Right hindlimb (tissue), 1 donor: Measurements from ENCODE around the gene CA10.

ENCODE experiments used
- DNase-seq: peaks from one replicate; pipeline ENCODE4 v3.0.0-alpha.2; 2018

Gene CA10

DNA sequence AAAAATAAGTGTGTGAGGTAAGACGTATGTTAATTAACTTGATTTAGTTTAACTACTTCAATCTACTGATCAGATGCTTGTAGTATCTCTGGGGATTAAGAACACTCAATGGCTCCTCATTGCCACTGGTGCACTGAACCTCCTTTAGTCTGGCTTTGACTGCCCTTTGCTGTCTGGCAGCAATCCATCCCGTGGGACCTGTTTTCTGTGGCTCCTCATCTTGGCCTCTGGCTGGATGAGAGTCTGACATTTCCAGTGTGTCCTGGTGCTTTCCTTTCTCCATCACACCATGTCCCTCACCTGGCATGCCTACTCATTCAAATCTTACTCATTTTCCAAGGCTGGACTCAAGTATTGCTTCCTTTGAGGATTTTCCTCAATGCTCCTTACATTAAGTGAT lies 212.2 kb downstream of the CA10 start:
- no peak for DNase-seq

DNA sequence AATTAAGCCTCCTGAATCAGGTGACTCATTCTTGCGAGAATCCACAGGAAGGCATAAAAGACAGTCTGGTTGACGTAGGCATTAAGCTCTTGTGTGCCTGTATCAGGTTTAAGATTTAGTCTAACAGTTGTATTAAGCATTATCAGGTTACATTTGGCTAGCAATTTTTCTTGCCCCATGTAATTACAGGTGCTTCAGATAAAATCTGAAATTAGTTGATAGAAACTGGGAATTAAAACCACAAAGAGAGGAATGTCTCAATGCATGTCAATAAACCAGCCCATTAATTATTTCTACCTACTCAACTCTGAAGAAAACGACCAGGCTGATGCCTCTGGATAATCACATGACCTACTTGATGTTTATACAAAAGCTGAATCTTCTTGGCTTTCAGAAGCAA lies 217.2 kb downstream of the CA10 start:
- no peak for DNase-seq

DNA sequence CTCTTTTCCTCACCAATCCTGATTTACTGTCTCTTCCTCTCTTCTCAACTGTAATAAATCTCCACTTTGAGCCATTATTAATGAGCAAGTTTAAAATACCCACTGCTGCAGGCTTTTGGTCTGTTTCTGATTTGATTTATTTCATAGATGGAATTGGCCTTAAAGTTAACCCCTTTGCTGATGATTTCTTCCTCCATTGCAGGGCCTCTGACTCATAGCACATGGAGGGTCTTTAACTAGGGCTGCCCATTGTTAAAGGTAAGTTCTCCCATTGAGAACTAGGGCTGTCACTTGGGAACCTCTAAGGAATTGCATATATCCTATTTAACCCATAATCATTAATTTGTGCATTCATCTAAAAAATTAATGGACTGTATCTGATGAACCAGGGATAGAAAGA lies 221.2 kb downstream of the CA10 start:
- DNase-seq: no peak

DNA sequence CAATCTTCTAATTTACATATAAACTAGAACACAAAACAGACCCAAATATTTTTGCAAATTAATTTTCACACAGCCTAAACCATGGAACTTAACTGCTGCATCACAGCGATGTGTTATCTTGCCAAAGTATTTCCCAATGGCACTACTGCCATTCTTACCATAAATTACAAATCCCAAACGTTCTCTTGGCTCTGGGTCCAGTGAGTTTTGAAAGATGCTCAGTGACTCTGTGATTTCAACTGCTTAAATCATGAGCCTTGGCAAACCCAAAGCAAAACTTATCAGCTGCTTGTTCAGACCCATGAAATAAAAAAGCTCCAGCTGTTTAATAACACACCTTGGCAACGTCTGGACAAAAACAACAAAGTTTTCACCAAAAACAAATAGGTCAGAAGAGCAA lies 223.0 kb downstream of the CA10 start:
- no peak for DNase-seq

DNA sequence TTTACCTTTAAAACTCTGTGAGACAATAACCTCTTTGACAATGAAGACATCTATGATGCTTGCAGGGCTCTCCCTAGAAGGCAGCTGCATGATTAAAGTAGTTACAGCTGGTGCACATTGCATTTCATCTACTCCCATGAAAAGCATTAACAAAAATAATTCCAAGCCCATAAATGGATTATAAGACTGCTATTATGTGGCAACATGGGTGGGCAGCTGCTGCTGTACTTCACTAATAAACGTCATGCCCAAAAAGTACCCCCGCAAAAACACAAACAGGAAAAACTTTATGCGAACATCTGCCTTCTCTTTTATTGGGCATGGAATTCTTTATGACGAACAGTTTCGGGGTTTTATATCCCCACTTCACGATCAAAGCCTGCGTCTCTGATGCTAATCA lies 224.9 kb downstream of the CA10 start:
- DNase-seq: peak; percentile 46

DNA sequence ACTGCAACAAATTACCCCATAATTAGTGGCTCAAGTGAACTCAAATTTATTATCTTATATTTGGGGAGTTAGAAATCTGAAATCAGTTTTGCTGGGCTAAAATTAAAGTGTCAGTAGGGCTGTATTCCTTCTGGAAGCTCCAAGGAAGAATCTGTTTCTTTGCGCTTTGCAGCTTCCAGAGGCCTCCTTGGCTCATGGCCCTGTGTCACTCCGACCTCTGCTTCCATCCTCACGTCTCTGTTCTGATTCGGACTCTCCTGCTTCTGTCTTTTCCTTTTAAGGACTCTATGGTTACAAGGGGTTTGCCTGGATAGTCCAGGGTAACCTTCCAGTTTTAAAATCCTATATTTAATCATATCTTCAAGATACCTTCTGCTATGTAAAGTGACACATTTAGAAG lies 232.1 kb downstream of the CA10 start:
- DNase-seq: no peak

DNA sequence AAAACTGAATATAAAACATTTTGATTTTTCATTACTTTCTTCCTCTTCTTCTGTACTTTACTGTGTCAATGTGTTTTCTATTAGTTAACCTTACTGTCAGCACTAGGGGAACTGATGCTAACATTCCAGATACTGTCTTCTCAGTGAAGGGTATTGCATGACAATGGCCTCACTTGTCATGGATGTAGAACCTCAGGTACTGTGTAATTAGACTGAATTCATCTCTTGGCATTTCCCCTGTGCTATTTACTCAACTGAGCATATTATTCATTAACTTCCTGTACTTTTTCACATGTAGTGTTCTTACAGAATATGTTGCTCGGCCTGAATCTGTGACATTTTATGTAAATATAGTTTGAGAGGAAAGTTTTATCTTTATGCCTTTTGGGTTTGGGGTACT lies 237.0 kb downstream of the CA10 start:
- no peak for DNase-seq

DNA sequence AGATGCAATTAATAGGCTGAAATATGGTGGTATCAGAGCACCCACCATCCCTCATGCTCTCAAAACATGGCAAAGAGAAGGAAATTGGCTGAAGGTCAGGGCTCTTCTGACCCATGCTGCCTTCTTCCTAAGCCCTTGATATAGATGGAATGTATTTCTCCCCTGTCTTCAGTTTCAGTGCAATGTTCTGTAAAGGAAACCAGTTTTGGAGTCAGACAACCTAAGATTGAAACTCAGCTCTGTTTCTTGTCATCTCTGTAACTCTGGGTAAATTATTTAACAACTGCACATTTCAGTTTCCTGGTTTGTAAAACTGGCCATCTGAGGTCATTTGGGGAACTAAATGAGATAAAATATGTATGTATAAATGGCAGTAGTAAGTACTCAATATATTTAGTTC lies 243.9 kb downstream of the CA10 start:
- no peak for DNase-seq

DNA sequence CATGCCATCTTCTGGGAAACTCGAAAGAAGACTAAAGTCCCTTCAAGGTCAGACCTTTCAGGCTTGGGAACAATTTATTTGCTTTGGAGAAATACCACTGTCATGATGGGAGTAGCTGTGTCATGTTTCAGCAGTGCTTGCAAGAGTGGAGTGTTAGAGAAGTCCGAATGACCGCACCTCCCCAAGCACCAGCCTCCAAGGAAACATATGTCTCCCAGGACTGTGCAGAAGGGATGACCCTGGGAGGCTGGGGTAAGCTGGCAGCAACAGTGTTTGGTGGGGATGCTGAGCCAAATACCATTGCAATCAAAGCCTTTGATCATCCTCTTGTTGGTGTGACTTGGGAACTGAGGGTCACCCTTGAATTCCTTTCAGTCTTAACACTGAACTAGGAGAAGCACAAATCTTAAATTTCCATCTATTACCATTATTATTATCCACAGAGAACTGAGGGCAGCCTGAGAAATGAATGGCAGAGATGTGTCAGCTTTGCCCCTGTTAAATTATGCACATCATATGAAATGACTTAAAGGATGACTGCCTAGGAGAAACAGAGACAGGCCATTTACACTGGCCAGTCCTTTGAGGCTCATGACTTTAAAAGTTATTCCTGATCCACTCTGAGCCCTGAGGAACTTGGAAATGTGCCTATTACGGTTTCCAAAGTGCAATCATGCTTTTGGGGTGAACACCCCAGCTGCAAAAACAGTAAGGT lies 244.9 kb downstream of the CA10 start:
- DNase-seq: no peak

DNA sequence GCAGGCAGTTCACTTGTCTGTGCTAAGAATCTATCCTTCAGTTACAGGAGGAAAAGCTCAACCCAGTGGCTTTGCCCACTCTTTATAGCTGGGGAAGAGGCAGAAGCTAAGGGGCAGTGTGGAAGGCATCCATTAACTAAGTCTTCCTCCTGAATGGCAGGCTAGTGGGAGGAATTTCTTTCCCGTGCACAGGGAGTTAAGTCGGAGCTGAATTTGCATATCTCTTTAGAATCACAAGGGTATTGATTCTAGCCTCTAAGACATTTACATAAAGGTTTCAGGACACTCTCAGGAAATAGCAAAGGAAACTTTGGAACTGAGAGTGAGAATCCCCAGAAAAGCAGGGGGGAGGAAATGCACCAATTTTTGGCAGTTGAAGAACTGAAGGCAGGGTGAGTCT lies 245.6 kb downstream of the CA10 start:
- no peak for DNase-seq

DNA sequence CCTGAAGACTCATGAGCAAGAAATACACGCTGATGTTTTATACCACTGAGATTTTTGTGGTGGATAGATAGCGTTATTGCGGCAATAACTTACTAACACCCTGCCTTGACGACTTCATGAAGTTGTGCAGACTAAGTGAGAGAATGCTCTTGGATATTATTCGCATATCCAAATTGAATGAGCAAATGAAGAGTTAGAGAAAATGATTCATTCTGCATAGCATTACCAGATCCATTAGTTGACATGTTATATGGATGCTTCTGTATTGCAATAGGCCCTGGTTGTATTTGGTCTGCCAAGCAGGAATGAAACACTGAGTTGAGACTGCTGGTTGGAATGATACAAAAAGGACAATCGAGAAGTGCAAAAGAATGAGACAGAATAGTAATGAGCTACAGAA lies 247.3 kb downstream of the CA10 start:
- DNase-seq: no peak

DNA sequence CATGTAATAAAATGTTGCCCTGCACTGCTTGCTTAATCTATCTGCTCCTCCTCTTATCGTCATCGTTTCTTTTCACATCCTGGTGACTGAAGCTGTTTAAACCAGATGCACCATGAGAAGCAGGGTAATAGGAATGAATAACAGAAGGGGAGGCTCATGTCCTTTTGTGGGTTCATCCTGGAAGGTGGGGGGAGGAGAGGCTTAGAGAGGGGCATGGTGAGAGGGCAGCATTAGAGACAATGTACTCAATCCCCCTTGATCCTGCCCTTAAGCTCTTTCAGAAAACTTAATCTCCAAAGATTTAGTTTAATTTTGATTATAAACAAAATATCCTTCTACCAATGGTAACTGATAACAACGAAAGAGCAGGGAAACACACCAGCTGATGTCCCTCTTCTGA lies 248.5 kb downstream of the CA10 start:
- DNase-seq: no peak

DNA sequence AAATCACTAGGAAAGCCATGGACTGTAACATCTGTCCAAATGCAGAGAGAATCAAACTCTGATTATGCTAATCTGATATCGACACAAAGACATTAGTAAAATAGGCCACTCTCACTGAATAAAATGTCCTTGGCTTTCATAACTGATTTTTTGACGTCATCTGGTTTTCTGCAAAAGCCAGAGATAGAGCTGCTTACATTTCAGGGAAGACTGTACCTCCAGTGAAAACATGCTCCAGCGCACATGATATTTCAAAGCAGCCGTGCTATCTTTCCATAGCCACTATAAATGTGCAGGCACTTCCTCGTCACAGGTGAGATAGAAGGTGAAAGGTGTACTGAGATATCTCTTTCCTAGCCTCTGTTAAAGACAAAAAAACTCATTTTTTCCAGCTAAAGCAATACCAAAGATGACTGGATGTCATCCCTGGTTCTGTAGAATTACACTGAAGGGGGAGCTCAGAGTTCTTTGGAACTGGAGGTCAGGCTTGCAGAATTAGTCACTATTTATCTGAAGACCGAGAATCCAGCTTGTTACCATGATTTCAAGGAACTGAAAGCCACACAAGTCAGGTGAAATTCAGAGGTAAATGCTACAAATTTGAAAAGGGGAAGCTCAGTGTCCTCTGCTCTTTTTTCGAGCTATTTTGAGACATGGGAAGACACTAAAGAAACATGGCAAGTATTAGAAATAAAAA lies 249.5 kb downstream of the CA10 start:
- DNase-seq: no peak

DNA sequence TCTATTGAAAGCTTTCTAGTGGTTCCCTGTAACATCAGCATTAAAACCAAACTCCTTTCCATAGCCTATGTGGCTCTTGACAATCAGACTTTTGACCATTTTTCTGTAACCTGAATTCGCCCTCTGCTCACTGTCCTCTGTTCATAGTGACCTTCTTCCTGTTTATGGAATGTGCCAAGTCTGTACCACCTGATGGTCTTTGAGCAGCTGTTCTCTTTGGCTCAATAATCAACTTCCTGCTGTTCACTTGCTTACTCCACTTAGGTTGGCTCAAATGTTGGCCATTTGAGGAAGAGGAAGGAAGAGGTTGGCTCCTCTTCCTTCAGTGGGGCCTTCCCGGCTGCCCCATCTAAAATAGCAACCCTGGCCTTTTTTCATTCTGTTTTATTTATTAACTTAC lies 251.5 kb downstream of the CA10 start:
- no peak for DNase-seq

DNA sequence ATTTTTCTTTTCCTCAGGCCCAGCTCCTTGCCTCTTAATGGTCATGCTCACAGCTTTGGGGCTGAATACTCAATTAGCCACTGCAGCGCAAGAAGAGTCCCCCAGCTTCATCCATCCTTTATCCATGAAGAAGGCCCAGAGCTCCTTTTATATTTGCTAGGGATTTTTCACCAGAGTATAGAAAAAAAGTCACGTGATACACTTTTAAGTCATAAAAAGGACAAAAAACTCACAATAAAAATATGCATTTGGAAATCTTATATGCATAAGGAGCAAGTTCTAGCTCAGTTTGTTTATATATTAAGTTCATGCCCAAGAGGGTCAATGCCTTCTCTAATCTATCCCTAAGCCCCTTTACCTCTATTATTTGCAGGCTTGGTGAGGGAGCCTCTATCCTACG lies 254.1 kb downstream of the CA10 start:
- no peak for DNase-seq

DNA sequence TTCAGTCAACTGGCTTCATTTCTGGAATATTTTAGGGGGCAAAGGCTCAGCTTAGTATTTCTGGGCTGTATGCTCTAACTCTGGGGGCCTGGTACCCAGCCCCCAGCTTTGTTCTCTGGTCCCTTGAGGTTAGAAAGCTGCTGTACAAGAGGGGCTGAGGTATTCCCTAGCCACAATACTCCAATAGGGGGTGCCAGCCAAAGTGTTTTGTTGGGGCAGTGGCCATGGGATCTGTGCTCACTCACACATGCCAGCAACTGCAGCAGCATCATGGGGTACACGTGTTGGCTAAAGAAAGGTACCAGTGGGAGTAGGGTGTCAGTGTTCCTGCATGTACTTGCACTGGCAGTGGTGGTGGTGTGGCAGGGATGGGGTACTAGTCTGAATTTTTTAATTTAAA lies 257.3 kb downstream of the CA10 start:
- no peak for DNase-seq

DNA sequence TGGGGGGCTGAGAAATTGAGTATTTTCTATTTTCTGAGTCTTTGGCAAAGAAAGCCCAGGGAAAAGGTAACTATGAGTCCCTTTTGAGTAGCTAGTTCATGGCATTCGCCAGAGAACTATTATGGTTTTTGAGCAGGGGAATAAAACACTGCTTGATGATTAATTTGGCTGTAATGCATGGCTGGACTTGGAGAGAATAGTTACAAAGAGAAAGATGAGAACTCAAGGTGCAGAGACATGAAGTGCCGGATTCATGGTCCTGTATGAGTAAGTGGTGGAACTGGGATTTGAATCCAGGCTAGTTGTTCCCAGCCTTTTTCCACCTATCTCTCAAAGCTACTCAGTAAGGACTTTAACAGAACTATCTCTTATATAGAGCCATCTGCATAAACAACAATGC lies 266.6 kb downstream of the CA10 start:
- no peak for DNase-seq

DNA sequence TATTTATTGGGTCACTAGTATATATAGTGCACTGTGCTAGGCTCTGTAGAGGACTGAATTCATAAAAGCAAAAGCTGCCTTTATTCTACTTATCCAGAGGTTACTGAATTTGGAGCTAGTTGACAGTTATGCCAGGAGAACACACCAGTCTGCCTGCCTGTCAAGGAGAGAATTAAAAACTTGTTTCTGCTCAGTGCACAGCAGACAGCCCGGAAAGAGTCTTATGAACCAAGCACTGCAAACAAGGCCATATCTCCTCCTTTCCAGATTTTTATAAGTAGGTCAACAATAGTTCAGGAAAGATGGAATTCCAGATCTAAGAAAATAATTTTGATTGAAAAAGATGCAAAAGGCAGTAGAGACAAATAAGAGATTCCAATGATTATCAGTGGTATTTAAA lies 267.8 kb downstream of the CA10 start:
- no peak for DNase-seq

DNA sequence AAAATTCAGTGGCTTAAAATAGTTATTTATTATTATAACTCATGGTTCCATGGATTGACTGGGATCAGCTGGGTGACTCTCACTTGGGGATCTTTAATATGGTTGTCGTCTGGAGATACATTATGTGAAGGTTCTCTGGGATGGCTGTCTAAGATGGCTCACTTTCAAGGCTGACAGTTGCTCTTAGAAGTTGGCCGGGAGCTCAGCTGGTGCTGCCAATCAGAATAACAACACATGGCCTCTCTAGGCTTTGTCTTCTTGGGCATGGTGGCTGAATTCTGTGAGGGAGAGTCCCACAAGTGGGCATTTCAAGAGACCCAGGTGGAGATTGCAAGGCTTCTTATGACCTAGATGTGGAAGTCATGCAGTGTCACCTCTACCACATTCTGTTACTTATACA lies 269.7 kb downstream of the CA10 start:
- no peak for DNase-seq

DNA sequence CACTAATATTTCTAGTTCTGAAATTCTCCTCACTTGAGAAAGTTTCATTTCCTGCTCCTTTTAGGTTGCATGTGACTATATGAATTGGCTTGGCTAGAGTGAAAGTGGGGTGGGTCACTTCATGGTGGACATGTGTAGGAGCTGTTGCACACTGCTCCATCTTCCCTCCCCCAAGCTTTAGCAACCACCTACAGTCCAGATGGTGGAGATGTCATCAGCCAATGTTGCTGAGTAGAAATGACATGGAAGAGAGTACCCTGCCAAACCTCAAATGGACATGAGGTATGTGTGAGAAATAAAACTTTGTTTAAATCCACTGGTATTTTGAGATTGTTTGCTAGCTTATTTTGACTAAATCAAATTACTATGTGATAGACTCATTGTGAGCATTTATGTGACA lies 281.5 kb downstream of the CA10 start:
- no peak for DNase-seq

DNA sequence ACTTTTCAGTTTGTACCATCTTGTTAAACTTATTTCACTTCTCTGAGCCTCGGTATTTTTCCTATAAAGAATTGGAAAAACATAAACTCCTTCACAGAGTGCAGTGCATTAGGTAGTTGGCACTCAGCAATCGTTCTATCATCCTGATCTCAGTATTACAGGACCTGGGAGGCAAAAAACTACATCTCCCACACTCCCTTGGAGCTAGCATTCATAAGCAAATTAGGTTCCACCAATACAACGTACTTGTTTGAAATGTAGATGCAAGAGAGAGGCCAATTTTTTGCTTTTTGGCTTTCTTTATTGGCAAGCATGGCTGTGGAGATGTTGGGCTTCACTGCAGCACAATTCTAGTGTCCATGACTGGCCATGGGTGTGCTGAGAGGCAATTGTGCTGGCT lies 285.2 kb downstream of the CA10 start:
- no peak for DNase-seq

DNA sequence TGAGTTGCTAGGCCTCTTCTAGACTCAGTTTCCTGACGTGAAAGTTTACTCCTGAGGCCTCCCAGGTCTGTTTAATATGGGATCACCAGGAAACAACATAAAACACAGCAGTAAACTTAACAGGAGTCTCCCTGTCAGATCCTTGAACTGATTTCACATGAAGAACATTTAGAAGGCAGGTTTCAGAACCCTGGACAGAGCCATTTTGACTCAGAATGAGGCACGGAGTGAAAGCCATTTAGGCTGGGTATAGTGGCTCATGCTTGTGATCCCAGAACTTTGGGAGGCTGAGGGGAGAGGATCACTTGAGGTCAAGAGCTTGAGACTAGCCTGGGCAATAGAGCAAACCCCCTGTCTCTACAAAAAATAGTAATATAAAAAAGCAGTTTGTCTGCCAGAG lies 289.1 kb downstream of the CA10 start:
- DNase-seq: no peak

DNA sequence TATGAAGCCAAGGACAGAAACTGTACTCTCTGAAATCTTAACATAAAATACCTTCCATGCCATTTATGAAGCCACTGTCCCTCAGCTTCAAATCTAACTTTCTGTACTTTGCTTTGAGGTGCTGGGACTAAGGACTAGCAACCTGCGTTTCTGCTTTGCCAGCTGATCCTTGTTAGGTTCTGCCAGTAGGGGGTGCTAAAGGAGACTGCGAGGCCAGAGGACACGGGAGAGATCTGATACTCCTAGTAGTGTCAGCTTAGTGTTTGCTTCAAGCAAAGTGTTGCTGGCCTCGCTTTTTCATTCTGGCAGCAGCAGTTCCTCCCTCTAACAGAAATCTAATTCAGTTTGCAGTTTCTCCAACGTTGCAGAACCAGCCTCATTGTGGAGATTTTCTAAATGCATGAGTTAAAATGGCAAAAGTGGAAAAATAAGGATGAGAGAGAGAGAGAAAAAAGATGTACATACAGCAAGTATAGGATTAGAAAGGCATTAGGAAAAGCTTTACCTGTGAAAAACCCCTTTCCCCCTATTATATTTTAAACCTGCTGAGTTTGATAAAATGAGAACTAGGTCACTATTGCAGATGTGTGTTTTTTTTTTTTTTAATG lies 297.5 kb downstream of the CA10 start:
- no peak for DNase-seq

DNA sequence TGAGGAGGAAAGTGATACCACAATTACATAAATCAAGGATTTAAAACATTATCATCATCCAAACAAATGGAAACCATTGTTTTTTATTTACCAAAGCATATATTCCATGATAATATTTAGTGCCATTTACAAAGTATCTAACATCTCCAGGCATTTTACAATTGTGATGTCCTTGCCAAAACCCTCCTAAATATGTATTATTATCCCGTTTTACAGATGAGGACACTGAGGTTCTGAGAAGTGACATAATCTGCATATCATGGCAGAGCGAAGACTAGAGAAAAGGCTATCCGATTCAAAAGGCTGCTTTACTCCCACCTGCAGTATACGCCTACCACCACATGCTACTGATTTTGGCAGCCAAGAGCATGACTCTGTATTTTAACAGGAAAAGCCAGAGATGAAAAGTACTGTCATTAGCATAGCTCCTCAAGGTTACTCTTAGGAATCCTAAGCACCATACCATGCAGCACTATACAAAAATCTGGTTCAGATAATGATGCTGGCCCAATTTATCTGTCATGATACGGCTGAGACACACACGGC lies 301.4 kb downstream of the CA10 start:
- DNase-seq: no peak
